Stomach (tissue), 9 donors: ENCODE measurements around the gene NFKBIZ. TPM values are rescaled to one million over a fixed set of nuclear protein-coding genes. Genes with fewer than 3 reads are reported as not detected.
"Not testable (repeated sequence)": the region's sequence is repeated elsewhere in the genome, so short reads cannot be mapped to it uniquely, and the experiment has no call there.

ENCODE experiments used
- DNase-seq, 2 donors: peaks; one replicate each; pipeline versions ENCODE4 v3.0.0 to v3.0.0-alpha.2; 2013 to 2019
- H3K27ac ChIP-seq, 5 donors: fragments of 200-600 bp in 4 of 5; sonication (generic) in 4 of 5; one replicate each; pipeline ENCODE4 v1.5.1; 2013 to 2019; ENCODE audit warnings: mild to moderate bottlenecking in 1 of 5, moderate library complexity in 1 of 5
- H3K27me3 ChIP-seq, 3 donors: fragments of 200-600 bp; sonication (generic); one replicate each; pipeline ENCODE4 v1.5.1; 2017 to 2019; ENCODE audit warnings: mixed run types in 1 of 3
- H3K36me3 ChIP-seq, 4 donors: fragments of 200-600 bp; sonication (generic); 1 replicate in 3 of 4; 2 replicates in 1 of 4; pipeline ENCODE4 v1.5.1; 2016 to 2019
- H3K4me1 ChIP-seq, 4 donors: fragments of 200-600 bp; sonication (generic); one replicate each; pipeline ENCODE4 v1.5.1; 2016 to 2019
- H3K4me3 ChIP-seq, 4 donors: fragments of 200-600 bp; sonication (generic) in 3 of 4; one replicate each; pipeline ENCODE4 v1.5.1; 2016 to 2019; ENCODE audit warnings: mild to moderate bottlenecking in 1 of 4
- H3K9me3 ChIP-seq, 4 donors: fragments of 200-600 bp; sonication (generic); one replicate each; pipeline ENCODE4 v1.5.1; 2016 to 2019
- EP300 ChIP-seq: sonication (generic); formaldehyde crosslinking; IDR thresholded peaks from one replicate; pipeline ENCODE4 v1.6.1; 2017; ENCODE audit warnings: antibody characterized with exemption
- POLR2A ChIP-seq, 4 donors: fragments of 450-650 bp; IDR thresholded peaks; one replicate each; pipeline ENCODE4 v1.6.1; 2016; ENCODE audit warnings: antibody characterized with exemption in 4 of 4, control low read depth in 2 of 4, mild to moderate bottlenecking in 1 of 4, moderate library complexity in 1 of 4
- POLR2AphosphoS5 ChIP-seq, 3 donors: sonication (generic); formaldehyde crosslinking; IDR thresholded peaks; one replicate each; pipeline ENCODE4 v1.6.1; 2016; ENCODE audit warnings: antibody characterized with exemption in 3 of 3
- WGBS, 5 donors: extraction: QIAGEN DNeasy Blood & Tissue Kit in 3 of 5; methylation state at CpG; one replicate each; pipeline versions ENCODE4 v1.1.5 to v1.1.7; 2013 to 2018; 5-methylcytosine and 5-hydroxymethylcytosine counted together
- intact Hi-C: fragments of 100-400 bp; cut with DNase I; formaldehyde crosslinking; loops from one replicate; pipeline ENCODE4 v1.15.1; 2023; ENCODE audit warnings: low total_unique reads
- polyA plus RNA-seq, 3 donors: library from polyadenylated mRNA; stranded (reverse); fragments of 200-250 nt; gene quantifications; one replicate each; pipeline ENCODE4 v1.2.3, GENCODE V29; 2013
- total RNA-seq, 5 donors: library from RNA; depleted of rRNA; stranded (reverse); fragments of >200 nt; gene quantifications; one replicate each; pipeline versions ENCODE4 v1.1.0 to v1.2.3, GENCODE V29; 2014 to 2016
- TF ChIP-seq, protein P1 (sequence below), 7 experiments: fragments of 450-650 bp in 4 of 7; fragments of 200-600 bp in 3 of 7; sonication (generic) in 3 of 7; IDR thresholded peaks; one replicate each; pipeline ENCODE4 v1.5.1; 2016 to 2019; ENCODE audit warnings: antibody characterized with exemption in 7 of 7, control low read depth in 2 of 7, mild to moderate bottlenecking in 1 of 7
- donor health status: healthy with polysubstance abuse.
- donor health status: Bipolar disorder and iron deficiency.
- donor health status: healthy.

NFKBIZ gene
- total and polyA plus RNA-seq, 8 donors = 11.5 to 199 (median 52.7) TPM

- DNase-seq = no peak
- H3K27me3 ChIP-seq = no peaks in the 10 kb centered on the region
- no peak overlapping the region for H3K4me3 ChIP-seq
- WGBS, 5 donors = 45 to 57% (median 53%) methylated on average over 5 of the region's 5 CpGs
- H3K9me3 ChIP-seq = no peaks in the 10 kb centered on the region
- intact Hi-C loops = no loop called here
- peaks cover 0 to 8% (median 3%) of the 10 kb centered on the region in 4 donors for H3K4me1 ChIP-seq
- TF ChIP-seq EP300 (no peak), POLR2A (IDR thresholded peaks at IDR 0.05) (no peak), POLR2AphosphoS5 (IDR thresholded peaks at IDR 0.05) (no peak)
- TF ChIP-seq, protein P1, sequence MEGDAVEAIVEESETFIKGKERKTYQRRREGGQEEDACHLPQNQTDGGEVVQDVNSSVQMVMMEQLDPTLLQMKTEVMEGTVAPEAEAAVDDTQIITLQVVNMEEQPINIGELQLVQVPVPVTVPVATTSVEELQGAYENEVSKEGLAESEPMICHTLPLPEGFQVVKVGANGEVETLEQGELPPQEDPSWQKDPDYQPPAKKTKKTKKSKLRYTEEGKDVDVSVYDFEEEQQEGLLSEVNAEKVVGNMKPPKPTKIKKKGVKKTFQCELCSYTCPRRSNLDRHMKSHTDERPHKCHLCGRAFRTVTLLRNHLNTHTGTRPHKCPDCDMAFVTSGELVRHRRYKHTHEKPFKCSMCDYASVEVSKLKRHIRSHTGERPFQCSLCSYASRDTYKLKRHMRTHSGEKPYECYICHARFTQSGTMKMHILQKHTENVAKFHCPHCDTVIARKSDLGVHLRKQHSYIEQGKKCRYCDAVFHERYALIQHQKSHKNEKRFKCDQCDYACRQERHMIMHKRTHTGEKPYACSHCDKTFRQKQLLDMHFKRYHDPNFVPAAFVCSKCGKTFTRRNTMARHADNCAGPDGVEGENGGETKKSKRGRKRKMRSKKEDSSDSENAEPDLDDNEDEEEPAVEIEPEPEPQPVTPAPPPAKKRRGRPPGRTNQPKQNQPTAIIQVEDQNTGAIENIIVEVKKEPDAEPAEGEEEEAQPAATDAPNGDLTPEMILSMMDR (IDR thresholded peaks at IDR 0.05) = no peak
- no peaks in the 10 kb centered on the region for H3K36me3 ChIP-seq
- H3K27ac ChIP-seq = no peak overlapping the region
Observed at GRCh38 chr3:101879623-101880284, 30.4 kb downstream of the NFKBIZ start.

DNA sequence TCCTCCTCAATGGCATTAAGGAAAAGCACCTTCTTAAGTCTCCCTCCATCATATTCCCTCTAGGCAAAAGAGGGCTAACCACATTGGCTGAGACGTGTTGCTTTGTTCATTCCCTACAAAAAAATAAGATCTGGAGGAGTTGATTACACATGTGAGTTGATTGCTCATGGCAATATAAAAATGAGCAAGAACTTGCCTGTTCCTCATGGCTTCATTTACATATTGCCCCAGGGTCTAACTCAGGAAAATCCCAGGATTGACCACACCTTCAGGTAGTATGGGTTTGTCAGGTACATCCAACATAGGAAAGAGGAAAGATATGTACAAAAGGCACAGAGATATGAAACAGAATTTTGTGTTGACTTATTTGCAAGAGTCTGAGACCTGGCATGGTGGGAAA is 35.5 kb downstream of the NFKBIZ start:
- Histone ChIP-seq H3K4me3 (no peak overlapping the region), H3K36me3 (no peaks in the 10 kb centered on the region), H3K4me1 (peaks cover 0 to 1% (median 0%) of the 10 kb centered on the region in 4 donors), H3K27me3 (no peaks in the 10 kb centered on the region), H3K9me3 (no peaks in the 10 kb centered on the region), H3K27ac (no peak overlapping the region)
- no peak for TF ChIP-seq POLR2A (IDR thresholded peaks at IDR 0.05)
- TF ChIP-seq POLR2AphosphoS5 (IDR thresholded peaks at IDR 0.05) = no peak
- TF ChIP-seq EP300 = no peak
- intact Hi-C loops = no loop called here
- no peak for DNase-seq
- WGBS, 5 donors = 77 to 96% (median 93%) methylated on average over 1 of the region's 1 CpG

- H3K4me1 ChIP-seq, H3K36me3 ChIP-seq, intact Hi-C loops, H3K27ac ChIP-seq, H3K4me3 ChIP-seq, H3K9me3 ChIP-seq, DNase-seq, H3K27me3 ChIP-seq: not testable (repeated sequence)
- WGBS, 5 donors = 89 to 98% (median 93%) methylated on average over 3 of the region's 3 CpGs
Observed at GRCh38 chr3:101885584-101885983, 36.3 kb downstream of the NFKBIZ start.

GRCh38 chr3:101886626-101887025 is 37.3 kb downstream of the NFKBIZ start:
- no peak for DNase-seq
- Histone ChIP-seq H3K4me1 (no peaks in the 10 kb centered on the region), H3K4me3 (no peak overlapping the region), H3K27me3 (no peaks in the 10 kb centered on the region), H3K36me3 (no peaks in the 10 kb centered on the region), H3K27ac (no peak overlapping the region), H3K9me3 (no peaks in the 10 kb centered on the region)
- TF ChIP-seq POLR2A (IDR thresholded peaks at IDR 0.05) = no peak
- no peak for TF ChIP-seq POLR2AphosphoS5 (IDR thresholded peaks at IDR 0.05)
- TF ChIP-seq EP300 = no peak
- intact Hi-C loops = no loop called here
- WGBS, 5 donors = 94 to 98% (median 96%) methylated on average over 3 of the region's 3 CpGs

- 57 to 74% (median 70%) methylated on average over 3 of the region's 3 CpGs for WGBS, 5 donors
- intact Hi-C loops = no loop called here
Observed at GRCh38 chr3:101888653-101889052, 39.3 kb downstream of the NFKBIZ start.

GRCh38 chr3:101890716-101891115 is 41.4 kb downstream of the NFKBIZ start:
- Histone ChIP-seq H3K4me1 (no peaks in the 10 kb centered on the region), H3K36me3 (no peaks in the 10 kb centered on the region), H3K27ac (no peak overlapping the region), H3K27me3 (no peaks in the 10 kb centered on the region), H3K4me3 (no peak overlapping the region), H3K9me3 (no peaks in the 10 kb centered on the region)
- intact Hi-C loops = no loop called here
- peak in 1 of 2 donors; percentile 23 for DNase-seq
- TF ChIP-seq EP300 (no peak), POLR2AphosphoS5 (IDR thresholded peaks at IDR 0.05) (no peak)
- TF ChIP-seq, protein P1 (IDR thresholded peaks at IDR 0.05) = no peak

More at GRCh38 chr3:101888653-101889052, 39.3 kb downstream of the NFKBIZ start:
- Histone ChIP-seq H3K4me1 (no peaks in the 10 kb centered on the region), H3K27me3 (no peaks in the 10 kb centered on the region), H3K4me3 (no peak overlapping the region), H3K27ac (no peak overlapping the region), H3K9me3 (no peaks in the 10 kb centered on the region), H3K36me3 (no peaks in the 10 kb centered on the region)
- DNase-seq = no peak
- TF ChIP-seq POLR2AphosphoS5 (IDR thresholded peaks at IDR 0.05) (no peak), EP300 (no peak)
- TF ChIP-seq, protein P1 (IDR thresholded peaks at IDR 0.05) = no peak
